Measurements from ENCODE around the gene ANKS1A. TPM values are rescaled to one million over a fixed set of nuclear protein-coding genes. Genes with fewer than 3 reads are reported as not detected.

ANKS1A gene
- total RNA-seq, 1 experiment from 2014 or later: 26.5 TPM

DNA sequence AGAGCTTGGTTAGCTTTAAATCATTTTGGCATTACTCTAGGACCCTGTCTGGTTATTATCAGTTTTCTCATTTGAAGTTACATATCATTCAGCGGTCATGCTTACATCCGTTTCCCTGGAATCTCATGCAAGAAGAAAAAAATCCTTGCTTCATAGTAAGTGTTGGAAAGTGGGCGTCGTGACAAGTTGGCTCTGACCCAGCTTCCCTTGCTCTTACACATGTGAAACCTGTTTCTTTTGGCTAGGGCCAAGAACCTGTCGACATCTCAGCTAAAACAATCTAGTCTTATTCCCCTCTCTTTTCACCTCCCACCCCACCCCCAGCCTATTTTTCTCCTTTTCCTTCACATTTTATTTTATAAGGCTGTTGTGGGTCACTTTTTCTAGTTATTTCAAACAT, 45.5 kb downstream of the ANKS1A start:
- Histone ChIP-seq H3K27ac (ENCODE audit: insufficient read length, low read depth, low read length) (no peak overlapping the region), H3K27me3 (ENCODE audit: insufficient read depth, low read length) (no peaks in the 10 kb centered on the region), H3K14ac (ENCODE audit: insufficient read depth, low read length) (no peak overlapping the region), H4K91ac (ENCODE audit: insufficient read length, low read depth, low read length) (no peak overlapping the region), H4K8ac (replicated peaks; ENCODE audit: insufficient read length, low read depth, low read length) (no peak overlapping the region), H3K9ac (ENCODE audit: extremely low read depth, insufficient read length, low read length) (no peak overlapping the region), H3K18ac (ENCODE audit: insufficient read length, low read depth, low read length) (no peak overlapping the region), H2BK20ac (ENCODE audit: low read depth, low read length, poor library complexity, severe bottlenecking) (no peak overlapping the region), H3K4me1 (ENCODE audit: insufficient read depth, low read length) (no peaks in the 10 kb centered on the region), H2BK5ac (ENCODE audit: insufficient read length, low read length) (no peak overlapping the region), H3K23ac (ENCODE audit: insufficient read length, low read depth, low read length) (no peak overlapping the region), H3K79me2 (ENCODE audit: insufficient read depth, low read length) (no peaks in the 10 kb centered on the region), H2BK12ac (ENCODE audit: insufficient read length, low read depth, low read length) (no peak overlapping the region), H3K9me3 (ENCODE audit: control insufficient read depth, low read depth, low read length) (no peaks in the 10 kb centered on the region), H2BK120ac (ENCODE audit: low read depth, low read length, poor library complexity, severe bottlenecking) (no peak overlapping the region), H2AFZ (ENCODE audit: low read length) (no peak overlapping the region), H4K5ac (ENCODE audit: insufficient read length, low read depth, low read length) (no peak overlapping the region), H3K4ac (ENCODE audit: low read depth, low read length) (no peak overlapping the region), H3K79me1 (ENCODE audit: insufficient read depth, low read depth, low read length, poor library complexity, severe bottlenecking) (peaks cover 3% of the 10 kb centered on the region), H2AK5ac (ENCODE audit: insufficient read length, low read length) (no peak overlapping the region), H4K20me1 (ENCODE audit: control insufficient read depth, insufficient read depth, insufficient read length) (no peaks in the 10 kb centered on the region), H3K56ac (ENCODE audit: insufficient read length, low read depth, low read length) (no peak overlapping the region), H3K23me2 (ENCODE audit: insufficient read length, low read depth, low read length, poor library complexity, severe bottlenecking) (no peaks in the 10 kb centered on the region), H3T11ph (ENCODE audit: low read length) (no peak overlapping the region), H2BK15ac (ENCODE audit: low read depth, low read length) (no peak overlapping the region), H3K4me2 (ENCODE audit: insufficient read depth, insufficient read length, low read length) (no peak overlapping the region)
- Mint-ChIP-seq H3K27me3 (ENCODE audit: low read depth) (no peaks in the 10 kb centered on the region), H3K4me1 (peaks cover 0 to 6% of the 10 kb centered on the region in 2 experiments; a peak in 2 of 4 replicates), H3K36me3 (ENCODE audit: insufficient read depth in 1 of 3, low read depth in 3 of 3) (no peaks in the 10 kb centered on the region), H3K27ac (no peak overlapping the region; a peak in 1 of 7 replicates), H3K4me3 (no peak overlapping the region), H3K9me3 (no peaks in the 10 kb centered on the region)
- TF ChIP-seq CTCF (conservative IDR thresholded peaks at IDR 0.05): no peak
- WGBS (ENCODE audit: extremely low coverage, insufficient read length, low lambda C conversion rate): no CpG with 5 or more reads among the region's 5 CpGs
- DNase-seq: no peak

Data from H9 (cell line).